Activated CD4-positive, alpha-beta T cell treated with anti-CD3 and anti-CD28 coated beads, Interleukin-2, amount 50 U/mL, for 48 hours (primary cell): ENCODE results near the gene GFRA1.

Experiments used
- DNase-seq, 2 experiments: peaks; one replicate each; pipeline ENCODE4 v3.0.0-alpha.2; 2020

GFRA1 gene

GRCh38 chr10:116017405-116017804 lies 255.6 kb downstream of the GFRA1 start:
- DNase-seq, result no peak

DNA sequence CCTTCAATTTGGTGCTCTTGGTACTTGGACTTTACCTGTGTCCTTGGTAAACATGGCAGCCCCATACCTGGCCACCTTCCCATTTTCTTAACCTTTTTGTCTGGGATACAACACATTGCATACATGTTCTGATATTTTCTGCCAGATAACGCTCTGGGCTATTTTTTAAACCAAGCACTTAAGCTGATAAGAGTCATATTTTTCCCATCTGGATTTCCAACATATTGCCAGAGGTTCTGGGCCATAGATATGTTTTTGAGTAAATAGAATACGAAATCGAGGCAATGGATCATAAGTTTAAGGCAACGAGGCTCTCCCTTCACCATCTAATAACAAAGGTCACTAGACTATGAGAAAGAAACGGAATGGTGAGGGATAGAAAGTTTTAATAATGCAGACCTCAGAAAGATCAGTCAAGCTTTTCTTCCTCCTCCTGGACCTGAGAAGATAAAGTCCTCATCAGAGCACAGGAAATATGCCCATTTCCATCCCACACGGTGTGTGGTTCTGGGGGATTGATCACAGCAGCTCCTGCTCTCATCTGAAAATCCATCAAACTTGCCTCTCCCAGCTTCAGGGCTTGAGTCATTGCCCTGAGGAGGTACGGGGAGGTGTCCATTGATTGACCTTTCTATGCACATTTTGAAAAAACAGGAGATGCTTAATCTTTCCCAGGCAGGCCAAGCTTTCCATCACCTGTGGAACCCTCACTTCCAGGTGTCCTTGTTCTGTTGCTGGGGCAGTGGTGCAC lies 257.2 kb downstream of the GFRA1 start:
- no peak for DNase-seq

DNA sequence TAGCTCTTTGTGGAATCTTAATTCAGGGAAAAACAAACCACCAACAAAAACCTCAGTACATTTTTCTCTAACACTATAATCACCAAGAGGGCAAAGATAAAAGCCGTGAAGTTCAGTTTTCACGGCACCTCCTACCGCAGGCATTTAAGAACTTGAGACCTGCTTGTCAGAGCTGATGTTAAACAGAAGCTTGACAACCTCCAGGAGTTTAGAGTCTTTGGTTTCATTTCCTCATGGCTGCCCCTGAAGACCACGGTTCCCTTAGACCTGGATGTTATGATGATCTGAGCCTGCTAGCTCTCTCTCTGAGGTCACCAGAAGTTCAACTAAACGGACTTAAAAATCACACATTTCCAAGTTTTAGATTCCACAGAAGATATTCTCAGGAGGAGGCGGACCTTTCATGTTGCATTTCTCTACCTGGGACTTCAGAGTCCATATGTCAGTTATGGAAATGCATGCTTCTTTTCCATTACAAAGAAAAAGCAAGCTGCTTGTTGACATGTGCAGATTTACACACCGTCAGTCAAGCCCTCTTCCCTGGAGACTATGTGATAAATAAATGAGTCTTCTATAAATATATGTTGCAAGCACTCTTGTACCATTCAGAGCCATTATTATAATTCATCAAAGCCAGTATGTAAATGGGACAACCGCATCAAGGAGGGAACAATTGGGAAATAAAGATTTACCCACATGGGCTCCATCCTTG lies 258.0 kb downstream of the GFRA1 start:
- no peak for DNase-seq

DNA sequence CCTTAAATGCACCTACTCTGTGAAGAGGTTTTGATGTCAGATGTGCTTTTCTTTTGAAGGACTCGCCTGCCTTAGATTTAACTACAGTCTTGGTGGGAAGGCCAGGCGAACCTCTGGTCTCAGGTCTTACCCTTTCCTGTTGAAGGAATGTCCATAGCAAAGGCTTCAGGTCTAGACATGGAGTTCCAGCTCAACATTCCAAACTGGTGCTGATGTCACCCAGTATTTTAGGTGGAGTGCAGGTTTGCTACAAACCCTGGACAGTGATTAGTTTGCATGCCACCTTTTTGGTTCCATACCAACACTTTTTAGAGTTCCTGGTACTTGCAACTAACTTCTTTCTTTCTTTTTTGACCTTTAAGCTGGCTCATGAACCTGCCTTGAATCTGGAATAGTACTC lies 258.7 kb downstream of the GFRA1 start:
- no peak for DNase-seq

DNA sequence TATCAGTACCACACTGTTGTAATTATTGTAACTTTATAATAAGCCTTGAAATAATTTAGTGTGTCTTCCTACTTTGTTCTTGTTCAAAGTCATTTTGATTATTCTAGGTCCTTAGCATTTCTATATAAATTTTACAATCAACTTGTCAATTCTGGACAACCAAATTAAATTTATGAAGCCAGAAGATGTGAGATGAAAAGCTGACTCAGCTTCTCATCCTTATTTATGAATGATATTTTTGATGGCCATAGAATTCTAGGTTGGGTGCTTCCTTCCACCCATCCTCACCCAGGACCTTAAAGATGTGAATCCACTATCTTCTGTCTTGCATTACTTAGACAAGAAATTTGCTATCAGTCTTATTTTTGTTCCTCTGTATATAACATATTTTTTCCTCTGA lies 261.1 kb downstream of the GFRA1 start:
- no peak for DNase-seq

DNA sequence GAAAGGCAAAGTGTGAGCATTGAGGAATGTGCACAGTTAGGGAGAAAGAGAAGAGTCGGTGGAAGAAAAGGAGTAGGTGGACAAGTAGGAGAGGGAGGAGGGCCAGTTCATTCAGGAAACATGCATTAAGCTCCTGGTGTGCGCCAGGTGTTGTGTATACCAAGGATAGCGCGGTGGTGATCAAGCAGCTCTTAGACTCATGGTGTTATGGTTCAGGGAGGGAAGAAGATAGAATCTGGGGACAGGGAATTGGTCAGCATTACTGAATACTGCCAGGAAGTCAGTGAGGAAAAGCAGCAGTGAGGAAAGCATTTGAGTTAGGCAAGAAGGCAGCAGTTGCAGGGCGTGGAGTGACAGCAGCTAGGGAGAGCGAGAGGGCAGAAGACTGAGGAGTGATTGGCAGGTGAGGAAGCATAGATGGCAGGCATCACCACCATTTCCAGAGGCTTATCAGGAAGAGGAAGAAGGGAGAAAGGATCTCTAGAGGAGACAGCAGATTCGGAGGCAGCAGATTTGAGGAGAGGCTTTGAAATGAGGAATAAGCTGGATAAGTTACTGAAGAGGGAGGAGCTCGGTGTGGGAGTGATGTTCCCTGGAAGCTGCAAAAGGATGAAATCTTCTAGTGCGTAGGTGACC lies 265.6 kb downstream of the GFRA1 start:
- no peak for DNase-seq
